Skin of body (tissue), 2 donors: Measurements from ENCODE around the gene RNF217. TPM values are rescaled to one million over a fixed set of nuclear protein-coding genes. Genes with fewer than 3 reads are reported as not detected.
"Not testable (repeated sequence)": the region's sequence is repeated elsewhere in the genome, so short reads cannot be mapped to it uniquely, and the experiment has no call there.

Experiments
- DNase-seq: peaks from one replicate; lab custom pipeline; 2025; lab: John Stamatoyannopoulos, UW
- total RNA-seq: library from RNA; depleted of rRNA; stranded (reverse); fragments of >200 nt; gene quantifications from one replicate; pipeline ENCODE4 v1.2.3, GENCODE V29; 2014

RNF217 gene
- total RNA-seq, 1 donor from 2014 or later, result 26.0 TPM

DNA sequence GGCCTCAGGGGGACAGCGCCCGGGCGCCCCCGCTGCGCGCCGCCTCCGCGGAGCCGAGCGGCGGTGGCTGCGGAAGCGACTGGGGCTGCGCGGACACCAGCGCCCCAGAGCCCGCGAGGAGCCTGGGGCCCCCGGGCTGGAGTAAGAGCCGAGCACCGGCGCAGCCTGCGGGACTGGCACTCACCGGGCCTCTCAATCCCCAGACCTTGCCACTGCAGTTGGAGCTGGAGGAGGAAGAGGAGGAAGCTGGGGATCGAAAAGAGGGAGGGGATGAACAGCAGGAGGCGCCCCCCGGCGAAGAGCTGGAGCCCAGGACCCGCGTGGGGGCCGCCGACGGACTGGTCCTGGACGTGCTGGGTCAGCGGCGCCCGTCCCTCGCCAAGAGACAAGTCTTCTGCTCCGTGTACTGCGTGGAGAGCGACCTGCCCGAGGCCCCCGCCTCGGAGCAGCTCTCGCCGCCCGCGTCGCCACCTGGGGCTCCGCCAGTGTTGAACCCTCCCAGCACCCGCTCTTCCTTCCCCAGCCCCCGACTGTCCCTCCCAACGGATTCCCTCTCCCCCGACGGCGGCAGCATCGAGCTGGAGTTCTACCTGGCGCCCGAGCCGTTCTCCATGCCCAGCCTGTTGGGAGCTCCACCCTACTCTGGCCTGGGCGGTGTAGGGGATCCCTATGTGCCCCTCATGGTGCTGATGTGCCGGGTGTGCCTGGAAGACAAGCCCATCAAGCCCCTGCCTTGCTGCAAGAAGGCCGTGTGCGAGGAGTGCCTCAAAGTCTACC, 590 bp downstream of the RNF217 start:
- DNase-seq, result no peak

DNA sequence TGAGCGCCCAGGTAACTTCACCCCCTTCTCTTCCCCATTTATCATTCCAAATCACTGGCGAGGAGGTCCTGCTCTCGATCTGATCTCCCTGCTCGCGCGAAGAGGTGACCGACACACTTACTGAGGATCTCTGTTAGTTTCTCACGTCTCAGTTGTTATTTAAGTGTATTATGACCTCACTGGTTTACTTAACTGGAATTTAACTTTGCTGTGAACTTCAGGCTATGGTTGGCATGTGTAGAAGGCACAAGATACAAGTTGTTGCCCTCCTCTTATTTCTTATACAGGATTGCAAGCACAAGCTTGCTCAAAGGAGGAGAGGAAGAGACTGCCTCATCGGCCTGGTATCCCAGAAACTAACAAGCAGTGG, 1.2 kb downstream of the RNF217 start:
- peak; percentile 13 for DNase-seq

DNA sequence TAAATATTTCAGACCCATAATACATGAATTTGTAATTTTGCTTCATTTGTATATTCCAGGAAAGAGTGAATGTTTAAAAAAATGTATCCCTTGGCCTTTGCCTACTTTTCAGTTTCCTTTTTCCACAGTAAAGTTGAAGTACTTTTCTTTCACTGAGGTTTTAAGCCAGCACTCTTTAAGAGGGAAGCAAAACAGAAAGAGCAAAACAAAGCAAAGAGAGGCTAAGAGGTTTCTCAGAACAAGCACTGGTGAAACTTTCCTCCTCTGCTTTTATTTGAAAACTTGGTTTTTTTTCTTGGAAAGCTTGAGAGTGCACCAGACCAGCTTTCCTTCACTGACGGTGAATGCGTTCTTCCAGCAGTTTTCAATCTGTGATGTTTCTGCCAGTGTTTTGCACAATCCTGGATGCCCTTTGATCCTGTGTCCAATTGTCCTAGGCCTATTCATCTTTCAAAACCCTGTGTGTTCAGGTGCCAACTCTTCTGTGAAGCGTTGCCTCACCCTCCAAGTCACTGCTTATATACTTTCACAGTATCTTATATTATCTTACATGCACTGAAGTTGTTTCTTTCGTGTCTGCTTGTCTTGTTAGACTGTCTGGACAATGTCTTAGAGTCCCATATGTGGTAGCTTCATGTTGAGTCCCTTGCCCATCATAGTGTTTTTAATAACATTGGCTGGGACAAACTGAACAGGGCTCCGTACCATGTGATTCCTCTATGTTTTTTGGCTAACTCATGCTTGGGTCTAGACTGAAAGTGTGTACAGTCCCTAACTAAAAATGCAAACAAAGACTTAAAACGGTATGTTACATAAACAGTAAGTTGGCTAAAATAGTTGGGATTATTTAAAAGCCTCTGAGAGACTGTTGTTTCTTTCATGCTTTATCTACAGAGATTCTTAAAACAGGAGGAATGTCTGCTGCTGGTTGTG, 1.9 kb downstream of the RNF217 start:
- DNase-seq, result peak; percentile 2

DNA sequence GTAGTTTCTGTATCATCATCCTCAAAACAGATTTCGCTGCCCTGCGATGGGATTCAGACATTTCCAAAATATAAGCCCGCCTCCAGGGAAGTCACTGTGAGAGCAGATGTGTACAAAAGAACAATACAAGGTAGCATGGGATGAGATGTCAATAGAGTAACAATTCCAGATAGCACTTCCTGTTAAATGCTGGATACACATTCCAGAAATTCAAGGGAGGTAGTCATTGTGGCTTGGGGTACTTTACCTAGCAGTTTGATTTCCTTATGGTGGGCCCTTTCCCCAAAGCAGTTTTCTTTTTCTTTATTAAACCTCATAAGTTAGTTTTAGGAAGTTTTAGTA, 2.5 kb downstream of the RNF217 start:
- no peak for DNase-seq

DNA sequence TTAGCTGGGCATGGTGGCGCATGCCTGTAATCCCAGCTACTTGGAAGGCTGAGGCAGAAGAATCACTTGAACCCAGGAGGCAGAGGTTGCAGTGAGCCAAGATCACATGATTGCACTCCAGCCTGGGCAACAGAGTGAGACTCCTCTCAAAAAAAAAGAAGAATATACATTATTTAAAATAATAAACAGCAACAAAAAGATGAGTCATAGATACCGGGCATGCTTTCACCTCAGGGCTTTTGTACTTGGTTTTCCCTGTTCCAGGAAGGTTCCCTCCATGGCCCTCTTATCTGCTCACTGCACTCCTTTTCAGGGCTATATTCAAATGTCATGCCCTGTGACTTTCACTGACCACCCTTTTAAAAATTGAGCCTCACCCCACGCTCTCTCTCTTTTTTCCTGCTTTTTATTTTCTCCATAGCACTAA, 3.2 kb downstream of the RNF217 start:
- not testable (repeated sequence) for DNase-seq

DNA sequence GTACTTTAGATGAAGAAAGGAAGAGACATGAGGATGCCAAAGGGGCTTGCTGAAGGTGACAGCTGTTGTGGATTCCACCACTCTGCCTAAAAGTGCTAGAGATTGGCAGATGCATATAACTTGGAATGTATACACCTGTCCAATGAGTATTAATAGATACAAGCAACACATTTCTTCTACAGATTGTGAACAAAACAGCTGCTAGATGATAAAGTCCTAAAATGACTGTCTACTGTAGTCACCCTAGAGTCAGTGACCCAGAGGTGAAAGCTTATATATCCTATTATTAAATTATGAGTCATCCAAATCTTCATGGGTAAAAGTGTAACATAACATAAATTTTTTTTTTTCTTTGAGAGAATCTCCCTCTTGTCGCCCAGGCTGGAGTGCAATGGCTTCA, 5.2 kb downstream of the RNF217 start:
- DNase-seq, result no peak

DNA sequence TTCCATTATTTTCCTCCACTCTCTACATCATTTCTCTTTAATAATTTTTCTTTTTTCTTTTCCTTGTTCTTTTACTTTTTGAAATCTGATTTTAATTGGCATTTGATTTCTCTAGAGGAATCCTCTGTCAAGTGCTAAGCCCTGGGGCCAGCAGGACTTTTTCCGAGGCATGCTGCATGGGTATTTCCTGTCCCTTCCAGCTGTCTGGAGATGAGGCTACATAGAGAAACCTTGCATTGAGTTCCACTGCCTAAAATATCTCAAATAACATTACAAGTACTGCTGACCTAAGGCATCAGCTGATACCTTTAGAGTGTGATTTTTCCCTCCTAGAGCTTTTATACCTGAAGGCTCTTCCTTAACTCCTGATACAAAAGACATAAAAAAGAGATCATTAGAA, 6.2 kb downstream of the RNF217 start:
- no peak for DNase-seq

DNA sequence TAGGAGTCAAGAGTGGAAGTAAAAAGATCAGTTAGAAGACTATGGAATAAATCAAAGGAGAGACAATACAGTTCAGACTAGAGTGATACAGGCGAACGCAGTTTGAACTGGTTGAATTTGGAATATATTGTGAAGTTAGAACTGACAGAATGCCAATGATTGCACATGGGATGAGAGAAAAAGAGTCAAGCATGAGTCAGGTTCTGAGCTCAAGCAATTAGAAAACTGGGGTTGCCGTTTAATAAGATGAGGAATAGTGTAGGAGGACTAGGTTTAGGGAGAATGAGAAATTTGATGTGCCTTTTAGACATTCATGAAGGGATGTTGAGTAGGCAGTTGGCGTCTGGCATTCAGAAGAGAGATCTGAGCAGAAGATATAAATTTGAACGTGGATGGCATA, 8.0 kb downstream of the RNF217 start:
- no peak for DNase-seq

DNA sequence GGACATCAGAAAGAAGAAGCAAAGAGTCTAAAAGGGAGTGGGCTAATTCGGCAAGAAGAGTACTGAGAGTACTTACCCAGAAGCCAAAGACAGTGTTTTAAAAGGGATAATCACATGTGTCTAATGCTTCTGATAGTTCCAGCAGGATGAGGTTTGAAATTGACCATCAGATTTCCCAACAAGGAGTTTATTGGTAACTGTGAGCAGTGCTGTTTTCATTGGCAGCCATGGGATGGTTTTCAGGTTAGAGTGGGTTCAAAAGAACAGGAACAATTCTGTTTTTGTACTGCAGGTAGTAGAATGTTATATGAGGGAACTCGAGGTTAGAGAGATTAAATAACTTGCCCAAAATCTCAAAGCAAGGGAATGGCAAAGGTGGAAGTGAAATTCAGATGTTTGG, 8.5 kb downstream of the RNF217 start:
- no peak for DNase-seq

DNA sequence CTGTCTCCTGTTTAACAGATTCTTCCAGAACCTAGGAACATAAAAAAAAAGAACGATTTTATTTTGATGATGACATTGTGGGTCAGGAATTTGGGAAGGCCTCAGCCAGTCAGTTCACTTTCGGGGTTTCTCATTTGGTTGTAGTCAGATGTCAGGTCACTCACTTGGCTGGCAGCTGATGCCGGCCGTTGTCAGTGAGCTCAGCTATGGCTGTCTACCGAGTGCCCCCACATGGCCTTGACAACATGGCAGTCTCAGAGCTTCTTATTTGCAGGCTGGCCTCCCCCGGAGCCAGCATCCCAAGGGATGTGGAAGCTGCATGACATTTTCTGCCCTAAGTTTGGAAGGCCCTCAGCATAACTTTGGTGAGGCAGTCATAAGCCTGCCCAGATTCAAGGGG, 11.5 kb downstream of the RNF217 start:
- no peak for DNase-seq

DNA sequence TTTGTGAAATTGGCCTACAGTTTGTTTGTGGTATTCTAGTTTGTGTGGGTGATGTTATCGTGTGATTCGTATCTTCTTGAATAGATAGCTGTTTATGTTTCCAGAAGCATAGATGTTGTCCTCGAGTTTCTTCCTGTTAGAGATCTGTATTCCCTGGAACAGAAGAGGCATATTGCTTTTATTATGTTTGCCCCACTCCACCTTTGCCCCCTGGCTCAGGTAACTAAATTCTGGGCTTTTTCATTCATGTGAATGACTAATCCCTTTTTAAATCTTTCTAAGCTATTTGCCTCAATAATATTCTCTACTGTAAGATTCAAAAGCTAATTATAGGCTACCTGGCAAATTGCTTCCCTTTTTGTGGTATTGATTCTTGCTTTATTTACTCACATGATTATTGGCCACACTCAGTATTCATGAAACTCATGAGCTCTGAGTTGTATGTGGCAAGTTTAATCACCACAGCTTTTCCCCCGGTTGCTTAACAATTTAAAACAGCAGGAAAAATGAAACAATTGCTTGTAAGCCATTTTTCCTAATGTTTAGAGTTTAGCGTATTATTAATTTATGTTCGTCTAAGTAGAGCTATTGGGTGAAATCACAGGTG, 12.6 kb downstream of the RNF217 start:
- DNase-seq, result no peak

DNA sequence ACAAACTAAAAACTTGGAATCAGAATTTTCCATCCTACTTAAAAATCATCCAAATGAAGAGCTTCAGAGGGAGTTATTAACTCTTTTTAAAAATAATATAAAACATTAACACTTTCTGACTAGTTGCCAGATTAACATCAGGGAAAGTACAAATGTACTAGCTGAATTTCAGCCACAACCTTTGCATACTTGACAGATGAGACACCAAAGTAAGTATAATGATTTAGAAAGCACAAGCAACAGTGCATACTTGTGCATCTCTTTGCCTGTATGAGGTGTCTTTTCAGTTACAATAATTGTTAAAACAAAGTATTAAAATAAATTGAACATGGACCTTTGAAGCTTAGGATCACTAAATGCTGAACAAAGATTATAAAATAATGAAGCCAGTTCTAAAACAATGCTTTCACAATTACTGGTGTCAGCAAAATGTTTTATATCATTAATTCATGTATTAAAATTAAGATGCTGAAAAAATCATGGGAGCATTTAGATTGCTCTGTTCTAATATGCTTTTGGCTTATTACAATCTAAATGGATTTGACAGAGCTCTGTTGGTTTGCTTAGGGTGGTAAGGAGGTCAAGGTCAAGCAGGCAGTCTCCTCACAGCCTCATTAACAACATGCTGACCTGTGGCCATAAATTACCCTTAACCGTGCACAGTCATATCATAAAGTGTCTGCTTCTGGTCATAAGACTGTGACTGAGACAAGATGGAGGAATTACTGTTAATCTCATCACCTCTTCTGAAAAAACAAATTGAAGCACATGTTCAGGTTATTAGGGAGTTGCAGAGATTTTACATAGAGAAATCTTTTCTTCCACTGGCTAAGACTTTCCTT, 15.1 kb downstream of the RNF217 start:
- DNase-seq, result no peak

DNA sequence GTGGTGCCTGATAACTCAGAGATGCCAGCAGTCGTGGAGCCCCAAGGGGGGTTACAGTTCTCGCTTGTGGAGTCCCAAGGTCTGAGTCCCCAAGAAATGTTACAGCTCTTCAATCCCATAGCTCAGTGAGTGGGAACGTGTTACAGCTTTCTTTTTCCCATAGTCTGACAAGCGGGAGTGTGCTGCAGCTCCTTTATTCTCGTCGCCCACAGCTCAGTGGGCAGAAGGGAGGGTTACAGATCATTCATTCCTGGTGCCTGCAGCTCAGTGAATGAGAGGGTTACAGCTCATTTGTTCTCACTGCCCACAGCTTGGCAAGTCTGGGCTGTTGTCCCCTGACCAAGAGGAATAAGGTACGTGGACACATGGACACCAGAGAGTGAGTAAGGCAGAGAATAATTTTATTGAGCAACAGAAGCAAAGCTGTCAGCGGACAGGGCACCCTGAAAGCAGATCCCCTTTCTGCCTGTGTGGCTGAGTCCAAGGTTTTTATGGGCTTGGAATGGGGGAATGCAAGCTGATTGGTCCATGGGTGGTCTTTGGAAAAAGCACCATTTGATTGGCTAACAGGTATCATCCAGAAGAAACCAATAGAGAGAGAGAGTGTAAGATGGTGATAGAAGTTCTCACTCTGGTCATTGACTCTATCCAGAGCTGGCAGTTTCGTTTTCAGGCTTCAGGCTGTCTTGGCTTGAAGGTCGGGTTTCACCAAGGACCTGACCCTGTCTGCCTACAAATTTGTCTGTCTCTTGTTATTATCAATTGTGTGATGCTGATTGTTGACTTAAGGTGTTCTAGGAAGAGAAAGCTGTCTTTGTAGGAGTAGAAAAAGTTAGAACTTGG, 16.4 kb downstream of the RNF217 start:
- no peak for DNase-seq

DNA sequence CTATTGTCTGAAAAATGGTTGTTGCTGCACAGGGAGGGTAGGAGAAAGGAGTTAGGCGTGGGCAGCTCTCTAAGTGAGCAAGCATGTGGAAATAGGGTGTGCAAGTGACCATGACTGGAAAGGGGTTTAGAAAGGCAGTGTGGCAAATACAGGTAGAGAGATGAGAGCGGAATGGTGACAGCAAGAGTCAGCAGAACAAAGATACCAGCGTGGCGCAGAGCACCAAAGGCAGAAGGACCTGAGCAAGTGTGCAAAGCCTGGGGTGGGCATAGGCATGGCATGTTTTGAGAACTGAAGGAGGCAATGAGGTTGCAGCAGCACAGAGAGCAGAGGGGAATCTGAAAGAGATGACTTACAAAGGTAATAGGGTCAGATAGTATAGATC, 17.0 kb downstream of the RNF217 start:
- DNase-seq, result no peak

DNA sequence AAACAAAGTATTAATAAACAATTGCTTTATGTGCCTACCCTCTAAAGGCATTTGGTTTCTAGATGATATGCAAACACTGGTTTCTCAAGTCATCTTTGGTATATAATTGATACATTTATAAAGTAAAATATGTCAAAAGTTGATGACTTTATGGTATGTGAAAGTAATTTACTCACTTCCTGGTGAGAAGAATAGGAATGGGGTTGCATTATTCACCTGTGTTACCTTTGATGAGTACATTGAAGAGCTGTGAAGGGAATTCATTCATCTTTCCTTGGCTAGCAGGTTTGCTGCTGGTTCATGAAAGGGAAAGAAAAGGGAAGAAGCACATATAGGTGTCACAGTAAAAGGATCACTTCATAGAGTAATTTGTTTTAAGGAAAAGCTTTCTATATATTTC, 20.4 kb downstream of the RNF217 start:
- DNase-seq, result no peak

DNA sequence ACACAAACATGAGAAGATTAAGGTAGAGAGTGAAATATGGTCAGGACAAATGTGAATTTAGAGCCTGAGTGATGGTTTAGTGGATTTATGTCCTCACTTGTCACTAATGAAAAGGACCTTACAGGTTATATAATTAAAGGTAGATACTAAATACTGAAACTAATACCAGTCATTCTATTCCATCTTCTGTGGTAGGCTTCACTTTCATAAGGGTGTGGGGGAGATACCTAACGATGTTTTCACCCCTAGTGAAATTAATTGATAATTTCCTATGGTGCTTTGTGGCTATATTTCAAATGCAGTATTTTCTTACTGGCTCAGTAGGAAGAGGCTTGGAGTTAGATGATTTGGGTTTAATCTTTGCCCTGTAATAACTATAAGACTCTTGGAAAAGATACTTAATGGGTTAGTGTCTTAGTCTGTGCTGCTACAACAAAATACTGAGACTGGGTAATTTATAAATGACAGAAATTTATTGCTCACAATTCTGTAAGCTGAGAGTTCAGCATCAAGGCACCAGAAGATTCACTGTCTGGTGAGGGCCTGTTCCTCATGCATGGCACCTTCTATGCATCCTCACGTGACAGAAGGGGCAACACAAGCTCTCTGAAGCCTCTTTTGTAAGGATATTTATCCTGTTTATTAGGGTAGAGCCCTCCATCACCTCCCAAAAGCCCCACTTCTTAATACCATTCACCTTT, 21.3 kb downstream of the RNF217 start:
- DNase-seq, result no peak

DNA sequence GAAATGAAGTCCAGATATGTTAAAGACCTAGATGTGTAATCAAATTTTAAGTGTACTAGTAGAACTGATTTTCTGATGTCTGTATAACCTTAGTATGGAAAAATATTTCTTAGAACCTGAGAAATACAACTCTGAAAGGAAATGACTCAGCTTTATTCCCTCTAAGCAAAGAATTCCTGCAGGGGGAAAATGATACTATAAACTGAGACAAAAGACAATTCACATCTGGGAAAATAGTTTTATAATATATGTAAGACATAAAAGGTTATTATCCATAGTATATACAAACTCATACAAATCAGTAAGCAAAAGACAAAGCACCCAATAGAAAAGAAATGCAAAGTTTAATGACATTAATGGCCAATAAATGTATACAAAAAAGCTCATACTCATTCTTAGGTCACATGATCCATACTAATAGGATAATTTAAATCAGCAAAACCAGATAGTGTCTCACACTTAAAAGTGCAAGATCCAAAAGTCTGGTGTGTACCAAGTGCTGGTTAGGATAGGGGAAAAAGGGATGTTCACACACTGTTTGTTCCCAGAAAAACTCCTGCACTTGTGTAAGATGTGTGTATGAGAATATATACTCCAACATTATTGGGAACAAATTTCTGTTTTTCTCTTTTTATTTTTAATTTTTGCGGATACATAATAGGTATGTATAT, 22.6 kb downstream of the RNF217 start:
- no peak for DNase-seq

DNA sequence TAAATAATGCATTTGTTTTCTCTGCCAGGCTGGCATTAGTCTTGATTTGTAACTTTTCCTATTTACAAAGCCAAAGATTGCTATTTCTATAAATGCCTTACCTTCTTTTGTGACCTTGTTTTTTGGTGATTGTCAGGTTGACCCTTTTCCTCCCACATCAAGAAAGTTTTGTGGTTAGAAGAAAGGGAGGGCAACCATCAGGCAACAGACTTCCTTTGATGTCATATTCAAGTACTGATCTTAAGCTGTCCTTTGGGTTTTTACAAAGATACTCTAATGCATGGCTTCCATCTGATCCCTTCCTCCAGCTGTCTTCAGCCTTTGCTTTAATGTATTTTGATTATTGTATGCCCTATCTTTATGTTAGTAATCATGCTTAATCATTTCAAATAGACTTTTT, 23.9 kb downstream of the RNF217 start:
- no peak for DNase-seq

DNA sequence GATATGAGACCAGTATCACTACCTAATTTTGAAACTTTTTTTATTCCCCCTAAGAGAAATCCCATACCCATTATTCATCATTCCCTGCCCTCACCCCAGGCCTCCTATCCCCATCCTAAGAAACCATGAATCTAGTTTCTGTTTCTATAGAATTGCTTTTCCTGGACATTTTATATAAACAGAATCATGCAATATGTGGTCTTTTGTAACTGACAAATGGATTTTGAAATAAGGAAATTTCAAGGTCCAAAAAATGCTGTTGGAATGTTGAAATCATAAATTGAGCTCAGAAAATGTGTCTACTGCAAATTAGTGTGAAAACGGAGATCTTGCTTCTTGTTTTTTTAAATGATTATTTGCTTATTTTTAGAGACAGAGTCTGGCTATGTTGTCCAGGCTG, 25.1 kb downstream of the RNF217 start:
- no peak for DNase-seq
